HG02588 (cell line): ENCODE results near the gene PTPN2.
"Not testable (repeated sequence)": the region's sequence is repeated elsewhere in the genome, so short reads cannot be mapped to it uniquely, and the experiment has no call there.

Source experiments
- ATAC-seq: cut with Tn5 transposase; IDR thresholded peaks from one replicate; pipeline ENCODE4 v1.9.1; 2021; ENCODE audit warnings: mild to moderate bottlenecking, moderate library complexity; ENCODE audit not compliant: unreplicated experiment

Gene PTPN2

DNA sequence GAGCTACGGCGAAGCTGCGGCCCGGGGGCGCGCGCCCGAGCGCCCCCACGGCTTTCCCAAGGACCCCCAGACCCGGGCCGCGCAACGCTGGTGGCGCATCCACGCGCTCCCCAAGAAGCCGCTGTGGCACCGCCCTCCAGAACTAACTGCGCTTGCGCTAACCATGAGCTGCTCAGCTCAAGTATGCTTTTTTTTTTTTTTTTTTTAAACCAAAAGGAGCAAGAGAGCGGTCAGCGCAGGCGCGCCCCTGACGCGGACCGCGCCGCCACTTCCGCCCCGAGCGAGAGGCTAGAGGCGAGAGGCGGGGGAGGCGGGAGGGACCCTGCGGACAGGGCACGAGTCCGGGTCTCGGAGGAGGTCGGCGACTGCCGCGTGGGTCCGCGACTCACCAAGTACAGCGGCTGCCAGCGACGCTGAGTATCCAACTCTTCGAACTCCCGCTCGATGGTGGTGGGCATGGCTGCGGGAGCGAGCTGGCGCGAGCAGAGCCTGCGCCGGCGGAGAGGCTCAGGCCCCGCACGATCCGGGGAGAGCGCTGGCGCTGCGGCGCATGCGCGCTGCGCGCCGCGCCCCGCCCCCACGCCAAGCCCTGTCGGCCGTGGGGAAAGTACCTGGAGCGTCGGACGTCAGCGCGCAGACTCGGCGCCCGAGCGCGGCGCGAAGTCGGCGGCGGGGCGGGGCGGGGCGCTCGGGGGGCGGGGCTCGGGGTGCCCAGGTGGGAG lies at the start of gene PTPN2:
Gene PTPN2, minus strand, starts transcription at position 554 of the 722 bp plus-strand sequence. Its CDS starts 96 bp downstream, at position 458.
- peak; percentile 71 for ATAC-seq

DNA sequence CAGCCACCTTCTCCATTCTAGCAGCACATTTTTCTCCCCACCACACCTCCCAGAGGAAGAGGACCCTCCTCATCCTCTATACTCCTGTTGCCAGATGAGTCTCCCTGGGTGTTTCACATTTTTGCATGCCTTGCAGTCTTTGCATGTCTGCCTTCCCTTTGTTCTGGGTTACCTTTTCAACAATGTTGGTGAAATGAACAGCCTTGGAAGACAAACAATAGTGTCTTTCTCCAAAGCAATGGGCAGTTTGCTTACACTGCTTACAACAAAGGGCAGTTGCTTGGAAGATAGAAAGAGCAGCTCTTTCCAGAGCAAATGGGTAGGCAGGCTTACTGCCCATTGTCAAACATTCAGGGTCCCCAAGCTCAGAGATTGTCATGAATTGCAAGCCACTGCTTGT lies 49.3 kb upstream of the PTPN2 start:
- ATAC-seq, result no peak

DNA sequence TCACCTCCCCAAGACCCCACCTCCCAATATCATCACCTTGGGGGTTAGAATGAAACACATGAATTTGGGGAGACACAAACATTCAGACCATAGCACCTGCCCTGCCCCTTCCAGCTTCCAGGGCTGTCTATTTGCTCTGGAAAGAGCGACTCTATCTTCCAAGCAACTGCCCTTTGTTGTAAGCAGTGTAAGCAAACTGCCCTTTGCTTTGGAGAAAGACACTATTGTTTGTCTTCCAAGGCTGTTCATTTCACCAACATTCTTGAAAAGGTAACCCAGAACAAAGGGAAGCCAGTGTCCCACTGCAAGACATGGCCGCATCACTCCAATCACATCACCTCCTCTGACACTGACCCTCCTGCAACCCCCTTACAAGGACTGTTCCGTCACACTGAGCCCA lies 46.9 kb upstream of the PTPN2 start:
- ATAC-seq, result no peak

DNA sequence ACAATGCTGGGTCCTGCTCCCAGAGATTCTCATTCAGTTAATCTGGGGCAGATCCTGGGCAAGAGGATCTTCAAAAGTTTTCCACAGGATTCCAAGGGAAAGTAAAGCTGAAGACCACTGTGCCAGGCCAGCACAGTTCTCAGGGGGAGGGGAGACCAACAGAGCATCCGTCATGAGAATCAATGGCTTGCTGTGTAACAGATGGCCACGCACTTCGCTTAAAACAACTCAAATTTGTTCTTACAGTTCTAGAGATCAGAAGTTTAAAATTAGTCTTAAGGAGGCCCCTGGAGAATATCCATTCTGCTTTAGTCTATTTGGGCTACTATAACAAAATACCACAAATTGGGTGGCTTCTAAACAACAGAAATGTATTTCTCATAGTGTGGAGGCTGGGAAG lies 46.3 kb upstream of the PTPN2 start:
- ATAC-seq, result no peak

GRCh38 chr18:12929477-12930083 lies 45.5 kb upstream of the PTPN2 start:
- no peak for ATAC-seq

- no peak for ATAC-seq
These were observed 44.6 kb upstream of the PTPN2 start for GRCh38 chr18:12928641-12929040.

- no peak for ATAC-seq
These were observed 44.2 kb upstream of the PTPN2 start for GRCh38 chr18:12928206-12928605.

- no peak for ATAC-seq
These were observed 40.6 kb upstream of the PTPN2 start for GRCh38 chr18:12924616-12925015.

DNA sequence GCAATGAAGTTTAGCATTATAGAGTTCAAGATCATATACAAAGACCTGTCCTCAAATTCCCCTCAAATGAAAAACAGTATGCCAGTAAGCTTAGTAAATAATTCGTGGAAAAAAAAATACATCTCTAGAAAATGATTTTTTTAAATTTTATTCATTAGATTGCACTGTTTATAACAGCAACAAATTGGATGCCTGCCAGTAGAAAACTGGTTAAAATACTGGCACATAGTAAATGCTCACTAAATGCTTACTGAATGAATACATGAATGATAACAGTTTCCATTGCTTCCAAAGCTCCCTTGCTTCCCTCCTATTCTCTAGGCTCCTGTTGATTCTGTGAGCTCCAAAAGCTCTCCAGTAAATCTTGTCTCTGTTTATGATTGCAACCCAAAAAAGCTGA lies 38.2 kb upstream of the PTPN2 start:
- ATAC-seq, result no peak

DNA sequence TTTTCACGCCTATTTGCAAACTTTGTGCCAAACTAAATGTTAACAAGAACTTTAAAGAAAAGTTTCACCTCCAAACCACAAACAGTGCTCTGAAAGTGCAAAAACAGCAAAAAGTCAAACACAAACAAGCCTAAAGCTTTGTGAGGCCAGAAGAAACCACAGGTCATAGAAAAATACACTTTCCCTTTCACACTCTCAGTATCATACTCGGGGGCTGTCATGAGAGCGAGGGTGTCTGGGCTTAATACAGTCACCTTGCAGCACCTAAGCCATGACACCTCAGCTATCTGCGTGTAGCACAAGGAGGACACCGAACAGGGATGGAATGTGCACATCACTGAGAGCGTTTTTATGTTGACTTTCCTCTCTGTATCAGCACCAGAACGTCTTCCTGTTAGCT lies 37.1 kb upstream of the PTPN2 start:
- no peak for ATAC-seq

DNA sequence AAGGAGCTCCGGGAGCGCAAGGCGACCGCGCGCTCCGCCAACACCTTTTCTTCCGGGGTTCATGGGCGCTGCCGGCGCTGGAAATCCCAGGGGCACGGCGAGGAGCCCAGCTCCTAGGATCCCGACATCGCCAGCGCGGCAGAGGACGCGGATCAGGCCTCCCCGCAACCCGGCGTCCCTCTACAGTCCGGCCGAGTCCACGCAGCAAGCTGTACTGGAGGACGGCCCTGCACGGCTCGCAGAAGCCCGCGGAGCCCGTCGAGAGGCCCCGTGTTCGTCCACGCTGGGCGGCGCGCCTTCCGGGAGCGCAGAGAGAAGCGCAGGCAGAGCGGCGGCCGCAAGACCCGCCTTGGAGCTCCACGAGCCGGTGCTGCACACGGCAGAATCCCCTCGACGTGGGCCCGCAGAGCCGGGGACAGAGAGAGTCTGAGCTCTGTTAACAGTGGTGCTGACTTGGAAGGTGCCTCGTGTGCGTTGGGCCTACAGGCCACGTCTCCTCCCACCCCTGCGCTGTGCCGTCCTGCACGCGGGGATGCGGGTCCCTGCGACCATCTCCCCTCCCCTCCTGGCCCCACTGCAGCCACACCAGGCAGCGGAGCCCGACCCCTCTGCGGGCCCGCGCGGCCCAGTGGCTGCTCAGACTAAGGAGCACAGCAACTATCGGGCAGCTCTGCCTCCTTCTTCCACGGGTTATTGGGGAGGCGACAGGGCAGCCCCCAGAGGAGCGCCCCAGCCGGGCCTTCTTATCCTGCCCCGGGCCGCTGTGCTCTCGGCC lies 28.1 kb upstream of the PTPN2 start:
- ATAC-seq, result no peak

- no peak for ATAC-seq
These were observed 27.2 kb upstream of the PTPN2 start for GRCh38 chr18:12911025-12911928.

DNA sequence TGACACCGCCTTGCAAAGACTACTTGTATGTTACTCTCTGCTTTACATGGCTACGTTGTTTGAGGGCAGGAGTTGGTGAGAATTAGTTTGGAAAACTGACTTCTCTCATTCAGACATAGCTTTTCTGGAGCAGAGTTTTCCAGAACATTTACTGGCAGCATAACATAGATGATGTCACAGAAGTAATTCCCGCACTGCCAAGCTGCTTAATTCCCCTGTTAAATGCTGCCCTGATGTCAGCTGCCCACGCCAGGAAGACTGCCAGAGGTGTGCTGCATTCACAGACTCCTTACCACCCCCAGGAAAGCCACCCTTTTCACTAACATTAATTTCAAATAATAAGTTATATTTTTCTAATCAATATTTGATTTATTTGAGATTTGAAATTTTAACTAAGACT lies 24.7 kb upstream of the PTPN2 start:
- ATAC-seq, result no peak

GRCh38 chr18:12907258-12907925 lies 23.4 kb upstream of the PTPN2 start:
- ATAC-seq, result no peak

- no peak for ATAC-seq
These were observed 22.7 kb upstream of the PTPN2 start for GRCh38 chr18:12906773-12907172.

DNA sequence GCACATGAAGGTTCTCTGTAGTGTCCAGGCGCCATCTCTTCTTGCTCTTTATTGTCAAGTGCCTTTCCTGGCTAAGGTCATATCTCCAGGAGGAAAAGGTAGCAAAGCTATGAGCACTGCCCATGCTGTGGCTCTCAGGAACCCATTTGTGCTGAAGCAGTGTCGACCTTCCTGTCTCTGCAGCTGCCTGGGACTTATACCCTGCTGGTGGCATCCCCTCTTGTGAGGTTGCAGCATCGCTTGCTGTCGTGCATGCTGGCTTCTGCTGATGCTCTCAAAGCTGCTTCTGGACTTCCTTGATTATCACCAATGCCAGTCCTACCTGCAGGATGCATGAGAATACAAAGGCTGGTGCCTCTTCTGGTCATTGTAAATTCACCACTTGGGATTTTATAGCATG lies 22.1 kb upstream of the PTPN2 start:
- no peak for ATAC-seq

DNA sequence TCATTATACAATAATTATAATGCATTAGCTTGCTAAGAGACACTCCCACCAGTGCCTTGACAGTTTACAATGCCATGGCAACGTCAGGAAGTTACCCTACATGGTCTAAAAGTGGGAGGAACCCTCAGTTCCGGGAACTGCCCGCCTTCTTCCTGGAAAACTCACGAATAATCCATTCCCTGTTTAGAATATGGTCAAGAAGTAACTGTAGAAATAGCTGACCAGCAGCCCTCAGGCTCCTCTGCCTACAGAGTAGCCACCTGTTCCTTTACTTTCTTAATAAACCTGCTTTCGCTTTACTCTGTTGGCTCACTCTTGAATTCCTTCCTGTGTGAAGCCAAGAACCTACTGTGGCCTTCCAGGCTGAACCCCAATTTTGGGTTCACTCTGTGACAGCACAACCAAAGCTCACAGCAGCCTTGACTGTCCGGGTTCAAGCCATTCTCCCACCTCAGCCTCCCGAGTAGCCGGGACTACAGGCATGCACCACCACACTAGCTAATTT lies 20.0 kb upstream of the PTPN2 start:
- no peak for ATAC-seq

- not testable (repeated sequence) for ATAC-seq
These were observed 17.2 kb upstream of the PTPN2 start for GRCh38 chr18:12901208-12901607.

DNA sequence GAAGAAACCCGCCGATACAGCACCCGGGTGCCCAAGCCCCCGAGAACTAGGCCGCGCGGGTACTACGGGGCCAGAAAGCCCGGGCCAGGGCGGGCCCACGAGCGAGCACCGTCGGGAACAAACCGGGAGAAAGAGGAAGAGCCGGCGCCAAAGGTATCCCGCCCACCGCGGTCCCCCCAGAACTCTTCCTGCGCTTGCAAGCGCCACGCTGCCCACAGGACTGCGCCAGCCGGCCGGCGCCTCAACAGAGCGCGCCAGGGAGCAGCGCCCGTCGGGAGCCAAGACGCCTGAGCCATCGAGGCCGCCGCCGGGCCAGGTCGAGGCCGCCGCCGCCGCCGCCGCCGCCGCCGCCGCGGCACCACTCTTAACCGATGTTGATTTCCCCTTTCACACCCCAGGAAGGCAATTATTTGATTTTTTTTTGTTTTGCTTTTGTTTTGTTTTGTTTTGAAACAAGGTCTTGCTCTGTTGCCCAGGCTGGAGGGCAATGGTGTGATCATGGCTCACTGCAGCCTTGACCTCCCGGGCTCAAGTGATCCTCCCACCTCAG lies 12.8 kb upstream of the PTPN2 start:
- ATAC-seq, result not testable (repeated sequence)

GRCh38 chr18:12895626-12896025 lies 11.6 kb upstream of the PTPN2 start:
- ATAC-seq, result no peak
